Activated gamma-delta T cell treated with anti-CD3 and anti-CD28 coated beads, Interleukin-2, amount 50 U/mL, for 16 hours (primary cell): ENCODE measurements around the gene GBE1.

Source experiments
- DNase-seq: peaks from one replicate; pipeline ENCODE4 v3.0.0-alpha.2; 2020; ENCODE audit warnings: low read depth

The GBE1 gene

GRCh38 chr3:81699536-81700320 is 61.7 kb downstream of the GBE1 start:
- no peak for DNase-seq

GRCh38 chr3:81696090-81696489 is 65.4 kb downstream of the GBE1 start:
- no peak for DNase-seq

- DNase-seq = no peak
Observed at GRCh38 chr3:81695302-81695701, 66.1 kb downstream of the GBE1 start.

GRCh38 chr3:81694662-81695061 is 66.8 kb downstream of the GBE1 start:
- no peak for DNase-seq

- DNase-seq = no peak
Observed at GRCh38 chr3:81692766-81693165, 68.7 kb downstream of the GBE1 start.

GRCh38 chr3:81689617-81690016 is 71.8 kb downstream of the GBE1 start:
- no peak for DNase-seq

GRCh38 chr3:81684751-81685395 is 76.6 kb downstream of the GBE1 start:
- DNase-seq = no peak

GRCh38 chr3:81676706-81677456 is 84.6 kb downstream of the GBE1 start:
- DNase-seq = no peak

- DNase-seq = no peak
Observed at GRCh38 chr3:81674690-81675089, 86.8 kb downstream of the GBE1 start.

GRCh38 chr3:81668283-81668682 is 93.2 kb downstream of the GBE1 start:
- DNase-seq = no peak

- no peak for DNase-seq
Observed at GRCh38 chr3:81666502-81667121, 94.8 kb downstream of the GBE1 start.

- no peak for DNase-seq
Observed at GRCh38 chr3:81663114-81663513, 98.3 kb downstream of the GBE1 start.

GRCh38 chr3:81660036-81660435 is 101.4 kb downstream of the GBE1 start:
- no peak for DNase-seq

- DNase-seq = no peak
Observed at GRCh38 chr3:81658322-81658997, 103.0 kb downstream of the GBE1 start.

GRCh38 chr3:81651139-81651538 is 110.3 kb downstream of the GBE1 start:
- no peak for DNase-seq

- DNase-seq = no peak
Observed at GRCh38 chr3:81650187-81650586, 111.3 kb downstream of the GBE1 start.

GRCh38 chr3:81645248-81645647 is 116.2 kb downstream of the GBE1 start:
- DNase-seq = no peak

- DNase-seq = no peak
Observed at GRCh38 chr3:81643721-81644120, 117.7 kb downstream of the GBE1 start.

GRCh38 chr3:81638480-81638879 is 123.0 kb downstream of the GBE1 start:
- no peak for DNase-seq

GRCh38 chr3:81632659-81633058 is 128.8 kb downstream of the GBE1 start:
- DNase-seq = no peak

- DNase-seq = no peak
Observed at GRCh38 chr3:81624756-81625155, 136.7 kb downstream of the GBE1 start.

- DNase-seq = no peak
Observed at GRCh38 chr3:81622395-81622794, 139.1 kb downstream of the GBE1 start.
